GOT3 (cell line): ENCODE measurements around the gene RNF40.
A peak's percentile ranks its signal among the peaks of the same experiment; 100 is the strongest.
"Not testable (repeated sequence)": the region's sequence is repeated elsewhere in the genome, so short reads cannot be mapped to it uniquely, and the experiment has no call there.

Experiments
- DNase-seq: peaks from one replicate; lab custom pipeline; 2025; ENCODE audit warnings: mixed read lengths; lab: John Stamatoyannopoulos, UW

RNF40 gene

DNA sequence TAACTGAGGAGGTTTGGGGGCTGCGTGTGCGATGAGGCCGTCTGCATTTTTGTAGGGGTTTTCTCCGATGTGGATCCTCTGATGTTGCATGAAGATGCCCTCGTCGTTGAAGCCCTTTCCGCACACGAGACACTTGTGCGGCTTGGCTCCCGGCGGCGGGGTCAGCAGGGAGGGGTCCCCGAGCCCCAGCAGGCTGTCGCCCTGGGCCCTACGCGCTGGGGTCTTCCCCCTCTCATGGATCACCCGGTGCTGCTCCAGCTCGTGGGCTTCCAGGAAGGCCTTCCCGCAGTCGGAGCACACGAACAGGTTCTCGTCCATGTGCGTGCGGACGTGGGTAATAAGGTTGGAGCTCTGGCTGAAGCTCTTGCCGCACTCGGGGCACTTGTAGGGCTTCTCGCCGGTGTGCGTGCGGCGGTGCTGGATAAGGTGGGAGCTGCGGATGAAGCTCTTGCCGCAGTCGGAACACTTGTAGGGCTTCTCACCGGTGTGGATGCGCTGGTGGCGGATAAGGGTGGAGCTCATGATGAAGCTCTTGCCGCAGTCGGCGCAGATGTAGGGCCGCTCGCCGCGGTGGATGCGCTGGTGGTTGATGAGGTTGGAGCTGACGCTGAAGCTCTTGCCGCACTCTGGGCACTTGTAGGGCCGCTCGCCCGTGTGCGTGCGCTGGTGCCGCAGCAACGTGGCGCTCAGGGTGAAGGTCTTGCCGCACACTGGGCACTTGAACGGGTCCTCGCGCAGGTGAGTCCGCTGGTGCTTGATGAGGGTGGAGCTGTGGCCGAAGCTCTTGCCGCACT lies 20.6 kb downstream of the RNF40 start:
- DNase-seq, result no peak

DNA sequence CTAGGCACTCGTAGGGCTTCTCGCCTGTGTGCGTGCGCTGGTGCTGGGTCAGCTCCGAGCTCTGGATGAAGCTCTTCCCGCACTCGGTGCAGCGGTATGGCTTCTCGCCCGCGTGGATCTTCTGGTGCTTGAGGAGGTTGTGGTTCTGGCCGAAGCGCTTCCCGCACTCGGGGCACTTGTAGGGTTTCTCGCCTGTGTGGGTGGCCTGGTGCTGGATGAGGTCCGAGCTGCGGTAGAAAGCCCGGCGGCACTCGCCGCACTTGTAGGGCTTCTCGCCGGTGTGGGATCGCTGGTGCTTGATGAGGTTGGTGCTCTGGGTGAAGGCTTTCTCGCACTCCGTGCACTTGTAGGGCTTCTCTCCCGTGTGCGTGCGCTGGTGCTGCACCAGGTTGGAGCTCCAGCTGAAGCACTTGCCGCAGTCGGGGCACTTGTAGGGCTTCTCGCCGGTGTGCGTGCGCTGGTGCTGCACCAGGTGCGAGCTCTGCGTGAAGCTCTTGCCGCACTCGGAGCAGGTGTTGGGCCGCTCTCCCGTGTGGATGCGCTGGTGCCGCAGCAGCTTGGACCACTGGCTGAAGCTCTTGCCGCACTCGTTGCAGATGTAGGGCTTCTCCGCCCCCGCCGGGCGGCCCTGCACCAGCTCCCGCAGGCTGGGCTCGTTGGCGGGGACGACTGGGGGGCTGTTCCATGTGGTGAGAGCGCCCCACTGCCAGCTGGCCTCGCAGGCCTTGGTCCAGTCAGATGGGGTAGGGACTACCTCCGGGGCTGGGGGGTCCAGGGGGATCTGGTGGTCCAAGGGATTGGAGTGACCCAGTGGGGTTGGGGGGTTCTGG lies 21.4 kb downstream of the RNF40 start:
- DNase-seq, result no peak

DNA sequence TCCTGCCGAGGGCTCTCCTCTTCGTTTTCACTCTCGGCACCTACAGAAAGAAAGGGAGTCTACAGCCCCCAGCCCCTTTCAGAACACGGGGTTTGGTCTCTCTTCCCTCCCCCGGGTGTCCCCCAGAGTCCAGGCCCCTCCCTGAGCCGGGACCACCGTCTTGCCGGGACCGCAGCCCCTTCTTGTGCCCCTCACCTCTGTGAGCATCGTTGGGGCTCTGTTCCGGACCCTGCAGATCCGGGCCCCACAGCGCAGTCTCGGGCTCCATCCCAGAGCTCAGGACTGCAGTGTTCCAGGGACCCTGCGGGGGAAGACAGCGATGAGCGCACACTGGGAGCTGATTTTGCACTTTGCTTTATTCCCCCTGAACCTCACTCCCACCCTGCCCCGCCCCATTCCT lies 22.1 kb downstream of the RNF40 start:
- no peak for DNase-seq

DNA sequence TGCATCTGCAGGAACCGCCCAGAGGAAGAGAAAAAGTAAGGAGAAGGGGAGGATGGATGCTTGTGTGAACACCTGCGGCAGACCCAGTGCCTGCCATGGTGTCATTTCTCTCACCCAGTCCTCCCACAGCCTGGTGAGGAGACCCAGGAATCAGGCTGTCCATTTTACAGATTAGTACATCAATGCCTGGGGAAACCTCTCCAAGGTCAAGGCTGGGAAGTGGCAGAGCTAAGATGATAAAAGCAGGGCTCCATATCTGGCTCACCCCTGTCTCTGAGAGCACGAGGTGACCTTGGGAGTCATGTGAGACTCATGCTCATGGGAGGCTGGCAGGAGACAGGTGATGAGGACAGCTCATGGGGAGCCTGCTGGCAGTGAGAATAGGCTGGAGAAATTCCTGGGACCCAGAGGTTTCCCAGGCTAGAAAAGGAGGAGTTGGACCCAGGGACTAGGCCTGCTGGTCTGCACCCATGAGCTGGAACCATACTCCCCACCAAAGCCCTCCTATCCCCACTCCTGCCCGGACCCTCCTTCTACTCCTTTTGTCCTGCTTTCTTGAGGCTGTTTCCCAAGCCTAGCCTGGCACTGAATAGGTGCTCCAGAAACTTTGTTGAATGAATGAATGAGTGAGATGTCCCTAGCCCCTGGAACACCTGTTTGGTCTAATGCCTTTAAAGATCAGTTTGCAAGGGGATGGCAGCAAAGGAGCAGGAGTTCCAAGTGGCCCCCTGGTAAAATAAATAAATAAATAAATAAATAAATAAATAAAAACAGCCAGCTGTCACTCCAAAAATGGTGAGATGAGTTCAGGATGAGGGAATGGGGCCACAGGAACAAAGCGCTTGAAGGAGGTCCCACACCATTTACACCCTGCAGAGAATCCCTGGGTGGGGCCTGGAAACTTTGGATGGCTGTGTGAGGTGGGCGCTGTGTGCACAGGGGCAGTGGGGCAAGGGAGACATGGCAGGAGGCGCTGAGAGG lies 23.3 kb downstream of the RNF40 start:
- no peak for DNase-seq

DNA sequence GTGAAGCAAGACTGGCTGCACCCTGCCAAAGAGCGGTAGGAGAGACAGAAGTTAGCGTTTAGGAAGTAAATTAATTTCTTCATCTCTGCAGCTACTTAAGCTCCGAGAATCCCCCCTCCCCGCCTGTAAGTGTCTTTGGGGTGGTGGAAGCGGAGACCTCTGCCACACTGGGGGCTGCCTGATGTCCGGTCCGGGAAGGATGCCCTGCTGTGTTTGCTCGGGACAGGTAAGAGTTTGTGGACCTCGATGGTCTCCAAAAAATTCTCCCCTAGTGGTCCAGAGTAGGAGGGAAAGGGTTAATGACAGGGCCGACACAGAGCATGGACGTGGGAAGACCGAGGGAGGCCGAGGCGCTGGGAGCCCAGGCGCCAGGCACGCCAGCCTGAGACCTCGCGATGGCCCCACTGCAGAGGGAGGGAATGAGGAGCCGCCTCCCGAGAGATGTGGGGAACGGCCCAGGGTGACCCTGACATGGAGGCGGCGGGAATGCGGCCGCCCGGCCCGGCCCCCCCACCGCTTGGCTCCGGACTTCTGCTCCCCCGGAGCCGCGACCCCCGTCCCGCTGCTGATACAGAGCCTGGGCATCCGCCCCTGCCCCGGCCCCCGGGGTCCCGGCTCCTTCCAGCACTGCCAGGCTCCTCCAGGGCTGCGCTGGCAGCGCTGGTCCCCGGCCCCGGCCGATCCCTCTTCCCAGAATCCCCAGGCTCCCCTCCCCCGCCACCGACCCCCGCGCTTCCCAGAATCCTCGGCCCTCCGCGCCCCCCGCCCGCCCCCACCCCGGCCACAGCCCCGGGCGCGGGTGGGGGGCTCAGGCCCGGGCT lies 24.2 kb downstream of the RNF40 start:
- no peak for DNase-seq

DNA sequence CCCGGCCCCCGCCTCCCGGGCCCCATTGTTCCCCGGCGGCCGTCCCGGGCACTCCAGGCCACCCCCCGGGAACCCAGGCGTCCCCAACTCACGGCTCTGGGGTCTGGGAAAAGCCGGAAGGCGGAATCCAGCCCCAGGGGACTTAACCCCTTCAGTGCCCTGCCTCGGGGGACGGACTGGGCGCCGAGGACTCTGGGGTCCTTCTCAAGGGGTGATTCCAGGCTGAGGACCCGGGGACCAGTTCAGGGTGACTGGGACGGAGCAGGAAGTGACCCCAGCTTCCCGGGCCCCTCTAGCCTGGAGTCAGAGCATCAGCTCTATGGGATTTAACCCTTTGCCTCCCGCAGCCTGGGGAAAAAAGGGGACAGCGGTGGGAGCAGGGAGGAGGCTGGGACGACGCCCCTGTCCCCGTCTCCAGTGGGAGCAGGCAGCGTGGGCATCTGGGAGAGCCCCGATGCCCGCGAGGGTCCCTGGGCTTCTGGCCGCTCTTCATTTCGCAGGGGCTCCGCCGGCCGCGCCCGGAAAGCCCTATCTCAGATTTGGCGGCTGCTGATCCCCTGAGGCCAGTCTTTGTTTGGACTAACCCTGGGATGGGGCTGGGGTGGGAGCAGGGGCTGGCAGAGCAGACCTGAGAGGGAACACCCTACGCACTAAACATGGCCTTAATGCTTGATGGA lies 25.0 kb downstream of the RNF40 start, which contains the start of gene ZNF629:
ZNF629 (minus strand) TSS at position 270 of the 677 bp plus-strand sequence. CDS start 2,723 bp downstream, outside the sequence.
- DNase-seq, result no peak

DNA sequence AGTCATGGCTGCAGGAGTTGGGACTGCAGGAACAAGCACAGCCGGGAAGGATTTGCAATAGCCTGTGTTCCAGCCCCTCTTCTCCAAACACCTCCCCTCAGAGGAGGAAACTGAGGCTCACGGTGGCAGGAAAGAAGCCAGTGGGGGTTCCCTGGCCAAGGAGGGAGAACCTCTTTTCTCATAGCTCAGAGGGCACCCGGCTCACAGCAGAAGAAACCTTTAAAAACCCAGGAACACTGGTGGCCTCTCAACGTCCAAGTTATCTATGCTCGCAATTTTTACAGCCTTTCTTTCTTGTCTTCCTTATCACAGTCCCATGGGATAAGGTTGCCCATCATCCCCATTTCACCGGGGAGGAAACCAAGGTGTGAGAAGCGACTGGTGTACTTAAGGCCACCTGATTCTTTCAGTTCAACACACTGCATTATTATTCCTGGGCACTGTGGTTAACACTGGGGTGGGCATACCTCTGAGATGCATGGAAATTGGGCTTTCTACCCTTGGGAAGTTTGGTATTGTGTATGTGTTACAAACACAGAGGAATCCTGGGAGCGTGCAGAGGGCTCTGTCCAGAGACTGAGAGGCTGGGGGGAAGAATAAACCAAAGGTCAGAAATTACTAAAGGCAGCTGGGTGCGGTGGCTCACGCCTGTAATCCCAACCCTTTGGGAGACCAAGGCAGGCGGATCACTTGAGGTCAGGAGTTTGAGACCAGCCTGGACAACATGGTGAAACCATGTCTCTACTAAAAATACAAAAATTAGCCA lies 25.7 kb downstream of the RNF40 start:
- DNase-seq, result no peak

DNA sequence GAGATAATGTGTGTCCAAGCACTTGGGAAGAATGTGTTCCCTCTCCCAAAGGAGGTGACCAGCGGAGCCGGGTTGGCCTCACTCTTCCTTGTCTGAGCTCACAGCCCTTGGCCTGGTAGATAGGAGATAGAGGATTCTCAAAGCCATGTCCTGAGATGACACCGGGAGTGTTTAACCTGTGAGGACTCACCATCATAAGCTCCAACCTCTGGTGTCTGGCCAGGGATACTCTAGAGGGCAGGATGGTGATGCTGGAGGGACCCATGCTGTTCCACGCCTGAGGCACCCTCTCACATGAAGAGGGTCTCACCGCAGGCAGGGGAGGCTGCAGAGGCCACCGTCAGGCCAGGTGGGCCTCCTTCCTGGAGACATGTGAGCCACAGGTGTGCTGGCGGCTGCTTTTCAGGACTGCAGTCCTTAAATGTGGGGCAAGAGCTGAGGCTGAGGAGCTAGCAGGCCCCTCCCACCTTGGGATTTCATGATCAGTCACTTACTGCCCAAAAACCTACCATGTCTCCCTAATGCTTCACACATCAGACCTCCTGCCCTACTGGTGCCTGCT lies 31.5 kb downstream of the RNF40 start:
- no peak for DNase-seq

DNA sequence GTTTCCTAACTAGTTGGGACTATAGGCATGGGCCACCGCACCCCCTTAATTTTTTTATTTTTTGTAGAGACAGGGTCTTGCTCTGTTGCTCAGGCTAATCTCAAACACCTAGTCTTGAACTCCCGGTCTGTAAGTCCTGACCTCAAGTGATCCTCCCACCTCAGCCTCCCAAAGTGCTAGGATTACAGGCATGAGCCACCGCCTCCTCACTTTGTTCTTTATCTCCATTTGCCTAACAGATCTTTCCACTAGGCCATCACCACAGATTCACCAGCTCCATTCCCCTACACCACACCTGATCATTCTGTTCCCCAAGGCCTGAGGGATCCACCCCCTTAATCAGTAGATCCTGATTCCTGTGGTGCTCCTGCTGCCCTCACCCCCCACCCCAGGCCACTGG lies 32.5 kb downstream of the RNF40 start:
- DNase-seq, result no peak

DNA sequence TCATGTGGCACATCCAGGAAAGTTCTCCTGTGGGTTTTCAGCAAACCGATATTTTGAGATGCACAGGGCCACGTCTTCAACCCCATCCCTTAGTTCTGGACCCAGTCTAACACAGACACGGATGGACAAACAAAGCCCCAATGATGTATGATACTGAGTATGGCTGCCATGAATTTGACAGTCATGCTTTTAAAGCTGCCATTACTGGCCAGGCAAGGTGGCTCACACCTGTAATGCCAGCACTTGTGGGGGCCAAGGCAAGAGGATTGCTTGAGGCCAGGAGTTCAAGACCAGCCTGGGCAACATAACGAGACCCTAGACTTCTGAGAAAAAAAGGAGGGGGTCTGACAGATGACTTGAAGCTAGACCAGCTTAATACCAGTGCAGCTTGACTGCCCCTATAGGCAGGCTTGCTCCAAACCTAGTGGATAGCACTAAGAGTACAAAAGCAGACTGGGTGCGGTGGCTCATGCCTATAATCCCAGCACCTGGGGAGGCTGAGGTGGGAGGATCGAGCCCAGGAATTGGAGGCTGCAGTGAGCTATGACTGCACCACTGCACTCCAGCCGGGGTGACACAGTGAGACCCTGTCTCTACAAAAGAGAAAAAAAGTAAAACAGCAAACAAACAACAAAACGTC lies 35.7 kb downstream of the RNF40 start:
- no peak for DNase-seq

DNA sequence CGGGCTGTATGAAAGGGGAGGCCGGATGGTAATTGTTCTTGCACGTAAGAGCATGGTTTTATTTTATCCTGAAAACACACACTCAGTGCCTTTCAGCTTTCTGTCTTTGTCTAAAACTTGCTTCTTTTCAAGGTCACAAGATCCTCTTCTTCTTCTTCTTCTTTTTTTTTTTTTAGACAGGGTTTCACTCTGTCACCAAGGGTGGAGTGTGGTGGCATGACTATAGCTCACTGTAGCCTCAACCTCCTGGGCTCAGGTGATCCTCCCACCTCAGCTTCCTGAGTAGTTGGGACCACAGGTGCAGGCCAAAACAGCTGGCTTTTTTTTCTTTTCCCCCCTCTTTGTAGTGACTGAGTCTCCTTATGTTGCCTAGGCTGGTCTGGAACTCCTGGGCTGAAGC lies 40.8 kb downstream of the RNF40 start:
- DNase-seq, result no peak

DNA sequence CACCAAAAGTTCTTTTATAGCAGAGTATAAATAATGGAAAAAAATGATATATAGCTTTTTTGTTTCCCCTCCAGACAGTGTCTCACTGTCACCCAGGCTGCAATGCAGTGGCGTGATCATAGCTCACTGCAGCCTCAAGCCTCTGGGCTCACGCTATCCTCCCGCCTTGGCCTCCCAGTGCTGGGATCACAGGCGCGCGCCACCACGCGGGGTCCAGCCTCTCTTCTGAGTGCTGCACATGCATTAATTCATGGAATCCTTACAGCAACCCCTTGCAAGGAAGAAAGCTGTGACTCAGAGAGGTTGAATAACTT lies 42.9 kb downstream of the RNF40 start:
- DNase-seq, result no peak

DNA sequence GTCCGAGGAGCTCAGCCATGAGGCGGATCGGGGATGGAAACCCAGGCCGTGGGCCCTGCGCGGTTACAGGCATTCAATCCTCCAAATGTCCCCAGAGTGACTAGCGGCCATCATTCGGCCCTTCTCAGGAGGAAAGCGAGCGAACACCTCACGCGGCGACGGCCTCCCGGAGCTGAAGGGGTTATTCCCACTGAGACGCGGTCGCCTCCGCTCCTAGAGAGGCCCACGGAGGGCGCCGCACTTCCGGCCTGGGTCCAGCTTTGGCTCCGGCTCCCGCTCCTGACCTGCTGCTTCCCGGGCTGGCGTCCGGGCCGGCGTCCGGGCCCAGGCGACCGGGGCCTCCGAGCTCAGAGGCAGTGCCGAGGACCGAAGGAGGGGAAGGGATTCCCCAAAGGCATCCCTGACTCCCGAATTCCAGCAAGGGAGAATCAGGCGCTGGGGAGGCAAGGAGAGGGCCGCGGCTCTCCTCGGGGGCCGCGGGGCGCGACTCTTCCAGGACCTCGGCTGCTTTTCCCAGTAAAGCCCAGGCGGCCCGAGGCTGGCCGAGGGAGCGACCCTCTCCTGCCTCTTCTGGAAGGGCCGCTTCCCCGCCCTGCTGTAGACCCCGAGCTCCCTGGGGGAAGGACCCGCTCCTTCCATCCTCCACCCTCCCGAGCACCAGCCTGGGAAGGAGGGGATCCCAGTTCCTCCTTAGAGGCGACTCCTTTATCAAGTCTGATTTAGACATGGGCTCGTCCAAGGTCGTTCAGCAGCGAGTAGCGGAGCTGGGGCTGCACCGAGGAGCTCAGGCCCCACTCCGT lies 43.4 kb downstream of the RNF40 start:
- DNase-seq, result peak; percentile 45

DNA sequence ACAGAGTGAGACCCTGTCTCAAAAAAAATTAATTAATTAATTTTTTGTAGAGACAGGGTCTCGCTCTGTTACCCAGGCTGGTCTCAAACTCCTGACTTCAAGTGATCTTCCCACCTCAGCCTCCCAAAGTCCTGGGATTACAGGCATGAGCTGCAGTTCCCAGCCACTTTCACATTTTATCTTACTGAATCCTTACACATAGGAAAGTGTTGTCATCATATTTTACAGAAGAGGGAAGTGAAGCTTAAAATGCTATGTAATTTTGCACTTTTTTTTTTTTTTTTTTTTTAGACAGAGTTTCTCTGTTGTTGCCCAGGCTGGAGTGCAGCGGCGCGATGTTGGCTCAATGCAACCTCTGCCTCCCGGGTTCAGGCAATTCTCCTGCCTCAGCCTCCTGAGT lies 46.0 kb downstream of the RNF40 start:
- DNase-seq, result no peak

DNA sequence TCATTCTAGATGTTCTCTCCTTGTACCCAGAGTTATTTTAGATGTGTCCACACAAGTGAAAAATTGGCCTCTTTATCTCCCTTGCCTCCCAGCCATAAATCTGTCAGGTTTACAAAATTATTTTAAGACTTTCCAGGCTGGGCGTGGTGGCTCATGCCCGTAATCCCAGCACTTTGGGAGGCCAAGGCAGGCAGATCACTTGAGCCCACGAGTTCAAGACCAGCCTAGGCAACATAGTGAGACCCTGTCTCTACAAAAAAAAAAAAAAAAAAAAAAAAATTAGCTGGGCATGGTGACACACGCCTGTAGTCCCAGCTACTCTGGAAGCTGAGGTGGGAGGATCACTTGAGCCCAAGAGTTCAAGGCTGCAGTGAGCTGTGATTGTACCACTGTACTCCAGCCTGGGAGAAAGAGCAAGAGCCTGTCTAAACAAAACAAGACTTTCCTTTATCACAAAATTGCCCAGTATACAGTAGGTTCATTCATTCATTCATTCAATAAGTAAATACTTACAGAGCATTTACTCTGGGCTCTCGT lies 46.8 kb downstream of the RNF40 start:
- not testable (repeated sequence) for DNase-seq

DNA sequence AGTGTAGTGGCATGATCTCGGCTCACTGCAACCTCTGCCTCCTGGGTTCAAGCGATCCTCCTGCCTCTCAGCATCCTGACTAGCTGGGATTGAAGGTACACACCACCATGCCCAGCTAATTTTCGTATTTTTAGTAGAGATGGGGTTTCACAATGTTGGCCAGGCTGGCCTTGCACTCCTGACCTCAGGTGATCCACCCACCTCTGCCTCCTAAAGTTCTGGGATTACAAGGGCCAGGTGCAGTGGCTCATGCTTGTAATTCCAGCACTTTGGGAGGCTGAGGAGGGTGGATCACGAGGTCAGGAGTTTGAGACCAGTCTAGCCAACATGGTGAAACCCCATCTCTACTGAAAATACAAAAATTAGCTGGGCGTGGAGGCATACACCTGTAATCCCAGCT lies 47.6 kb downstream of the RNF40 start:
- not testable (repeated sequence) for DNase-seq

DNA sequence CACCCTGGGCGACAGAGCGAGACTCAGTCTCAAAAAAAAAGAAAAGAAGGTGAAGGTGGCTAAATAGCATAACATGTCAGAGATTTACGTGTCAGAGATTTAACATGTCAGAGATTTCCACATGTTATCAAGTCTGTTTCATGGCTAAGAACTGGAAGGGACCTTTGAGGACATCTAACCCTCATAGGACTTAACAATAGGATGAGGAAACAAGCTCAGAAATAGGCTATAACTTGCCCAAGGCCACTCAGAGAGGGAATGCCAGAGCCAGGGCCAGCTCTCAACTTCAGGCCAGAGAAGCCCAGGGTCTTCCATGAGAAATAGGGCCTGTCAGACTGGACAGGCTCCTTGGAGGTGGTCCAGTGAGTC lies 51.7 kb downstream of the RNF40 start:
- no peak for DNase-seq

DNA sequence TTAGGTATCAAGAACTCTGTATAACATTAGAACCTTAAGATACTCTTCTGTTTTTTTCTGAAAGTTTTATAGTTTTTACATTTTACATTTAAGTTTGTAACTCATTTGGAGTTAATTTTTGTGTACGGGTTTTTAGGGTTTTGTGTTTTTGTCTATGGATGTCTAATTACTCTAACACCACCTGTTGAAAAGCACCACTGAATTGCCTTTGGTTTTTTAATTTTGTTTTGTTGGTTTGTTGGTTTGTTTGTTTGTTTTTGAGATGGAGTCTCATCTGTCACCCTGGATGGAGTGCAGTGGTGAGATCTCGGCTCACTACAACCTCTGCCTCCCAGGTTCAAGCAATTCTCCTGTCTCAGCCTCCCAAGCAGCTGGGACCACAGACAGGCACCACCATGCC lies 54.6 kb downstream of the RNF40 start:
- no peak for DNase-seq
